ENCODE measurements around the gene SPON1.

DNA sequence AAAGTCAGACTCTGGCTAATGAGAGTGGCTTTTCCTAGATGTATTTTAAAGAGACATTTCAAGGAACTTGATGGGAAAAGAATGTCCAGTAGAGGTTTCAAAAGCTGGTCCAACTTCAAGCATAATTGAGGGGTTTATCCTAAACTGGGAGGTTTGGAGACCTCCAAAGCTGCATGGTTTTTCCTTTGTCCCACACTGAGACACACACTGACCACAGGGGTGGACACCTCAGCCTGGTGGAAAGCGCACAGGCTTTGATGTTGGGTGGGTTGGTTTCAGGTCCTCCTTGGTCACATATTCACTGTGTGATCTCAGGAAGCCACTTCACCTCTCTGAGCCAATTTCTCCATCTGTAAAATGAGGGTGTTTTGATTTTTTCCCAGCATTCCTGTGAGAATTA lies 4.0 kb downstream of the SPON1 start:
- TF ChIP-seq, protein P1, sequence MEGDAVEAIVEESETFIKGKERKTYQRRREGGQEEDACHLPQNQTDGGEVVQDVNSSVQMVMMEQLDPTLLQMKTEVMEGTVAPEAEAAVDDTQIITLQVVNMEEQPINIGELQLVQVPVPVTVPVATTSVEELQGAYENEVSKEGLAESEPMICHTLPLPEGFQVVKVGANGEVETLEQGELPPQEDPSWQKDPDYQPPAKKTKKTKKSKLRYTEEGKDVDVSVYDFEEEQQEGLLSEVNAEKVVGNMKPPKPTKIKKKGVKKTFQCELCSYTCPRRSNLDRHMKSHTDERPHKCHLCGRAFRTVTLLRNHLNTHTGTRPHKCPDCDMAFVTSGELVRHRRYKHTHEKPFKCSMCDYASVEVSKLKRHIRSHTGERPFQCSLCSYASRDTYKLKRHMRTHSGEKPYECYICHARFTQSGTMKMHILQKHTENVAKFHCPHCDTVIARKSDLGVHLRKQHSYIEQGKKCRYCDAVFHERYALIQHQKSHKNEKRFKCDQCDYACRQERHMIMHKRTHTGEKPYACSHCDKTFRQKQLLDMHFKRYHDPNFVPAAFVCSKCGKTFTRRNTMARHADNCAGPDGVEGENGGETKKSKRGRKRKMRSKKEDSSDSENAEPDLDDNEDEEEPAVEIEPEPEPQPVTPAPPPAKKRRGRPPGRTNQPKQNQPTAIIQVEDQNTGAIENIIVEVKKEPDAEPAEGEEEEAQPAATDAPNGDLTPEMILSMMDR (IDR thresholded peaks at IDR 0.05): no peak
- no peak for TF ChIP-seq POLR2A (IDR thresholded peaks at IDR 0.05)
